ENCODE data around the gene PIH1D1.

Gene PIH1D1

GRCh38 chr19:49427855-49428546 is 23.6 kb downstream of the PIH1D1 start:
- TF ChIP-seq, protein P1, sequence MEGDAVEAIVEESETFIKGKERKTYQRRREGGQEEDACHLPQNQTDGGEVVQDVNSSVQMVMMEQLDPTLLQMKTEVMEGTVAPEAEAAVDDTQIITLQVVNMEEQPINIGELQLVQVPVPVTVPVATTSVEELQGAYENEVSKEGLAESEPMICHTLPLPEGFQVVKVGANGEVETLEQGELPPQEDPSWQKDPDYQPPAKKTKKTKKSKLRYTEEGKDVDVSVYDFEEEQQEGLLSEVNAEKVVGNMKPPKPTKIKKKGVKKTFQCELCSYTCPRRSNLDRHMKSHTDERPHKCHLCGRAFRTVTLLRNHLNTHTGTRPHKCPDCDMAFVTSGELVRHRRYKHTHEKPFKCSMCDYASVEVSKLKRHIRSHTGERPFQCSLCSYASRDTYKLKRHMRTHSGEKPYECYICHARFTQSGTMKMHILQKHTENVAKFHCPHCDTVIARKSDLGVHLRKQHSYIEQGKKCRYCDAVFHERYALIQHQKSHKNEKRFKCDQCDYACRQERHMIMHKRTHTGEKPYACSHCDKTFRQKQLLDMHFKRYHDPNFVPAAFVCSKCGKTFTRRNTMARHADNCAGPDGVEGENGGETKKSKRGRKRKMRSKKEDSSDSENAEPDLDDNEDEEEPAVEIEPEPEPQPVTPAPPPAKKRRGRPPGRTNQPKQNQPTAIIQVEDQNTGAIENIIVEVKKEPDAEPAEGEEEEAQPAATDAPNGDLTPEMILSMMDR (IDR thresholded peaks at IDR 0.05; ENCODE audit: borderline replicate concordance, insufficient read depth, low read depth, low read length): no peak
- H3K4me3 ChIP-seq (ENCODE audit: low read depth, low read length): no peak overlapping the region

DNA sequence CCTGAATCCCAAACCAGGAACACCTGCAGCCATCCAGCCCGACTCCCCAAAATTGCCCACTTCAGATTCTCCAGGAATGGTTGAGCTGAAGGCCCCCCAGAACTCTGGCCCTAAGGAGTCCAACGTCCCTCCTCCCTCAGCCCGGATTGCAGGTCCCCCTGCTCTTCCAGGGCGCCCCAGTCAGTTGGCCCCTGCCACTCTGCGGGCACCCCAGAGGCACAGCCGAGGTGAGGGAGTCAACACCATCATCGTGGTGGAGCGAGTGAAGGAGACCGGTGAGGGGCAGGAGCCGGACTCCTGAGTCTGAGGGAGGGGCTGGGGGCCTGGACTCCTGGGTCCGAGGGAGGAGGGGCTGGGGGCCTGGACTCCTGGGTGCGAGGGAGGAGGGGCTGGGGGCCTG is 24.3 kb downstream of the PIH1D1 start:
- no peak overlapping the region for H3K4me3 ChIP-seq (ENCODE audit: low read depth, low read length)
- TF ChIP-seq, protein P1 (IDR thresholded peaks at IDR 0.05; ENCODE audit: borderline replicate concordance, insufficient read depth, low read depth, low read length): no peak

- TF ChIP-seq, protein P1 (IDR thresholded peaks at IDR 0.05; ENCODE audit: borderline replicate concordance, insufficient read depth, low read depth, low read length): no peak
- H3K4me3 ChIP-seq (ENCODE audit: low read depth, low read length): no peak overlapping the region
Observed at GRCh38 chr19:49425922-49426592, 25.6 kb downstream of the PIH1D1 start.

GRCh38 chr19:49425178-49425577 is 26.4 kb downstream of the PIH1D1 start, which contains the start of gene GFY:
Gene GFY (plus strand): TSS chr19:49425388. CDS start chr19:49426431, 1,043 bp downstream.
- H3K4me3 ChIP-seq (ENCODE audit: low read depth, low read length): no peak within 1 kb of the TSS
- TF ChIP-seq, protein P1 (IDR thresholded peaks at IDR 0.05; ENCODE audit: borderline replicate concordance, insufficient read depth, low read depth, low read length): no peak

DNA sequence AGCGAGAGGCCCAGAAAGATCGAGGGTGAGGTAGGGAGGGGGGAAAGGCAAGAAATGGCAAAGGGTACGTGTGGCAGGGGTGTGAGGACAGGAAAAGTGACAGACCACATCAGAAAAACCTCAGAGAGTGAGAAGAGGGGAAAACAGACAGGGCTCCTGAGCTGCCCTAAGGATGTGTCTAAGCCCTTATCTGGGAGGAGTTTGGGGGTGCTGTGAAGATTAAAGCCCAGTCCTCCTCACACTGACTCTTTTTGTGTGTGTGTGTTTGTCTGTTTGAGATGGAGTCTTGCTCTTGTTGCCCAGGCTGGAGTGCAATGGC is 27.7 kb downstream of the PIH1D1 start:
- TF ChIP-seq, protein P1 (IDR thresholded peaks at IDR 0.05; ENCODE audit: borderline replicate concordance, insufficient read depth, low read depth, low read length): no peak
- H3K4me3 ChIP-seq (ENCODE audit: low read depth, low read length): no peak overlapping the region

DNA sequence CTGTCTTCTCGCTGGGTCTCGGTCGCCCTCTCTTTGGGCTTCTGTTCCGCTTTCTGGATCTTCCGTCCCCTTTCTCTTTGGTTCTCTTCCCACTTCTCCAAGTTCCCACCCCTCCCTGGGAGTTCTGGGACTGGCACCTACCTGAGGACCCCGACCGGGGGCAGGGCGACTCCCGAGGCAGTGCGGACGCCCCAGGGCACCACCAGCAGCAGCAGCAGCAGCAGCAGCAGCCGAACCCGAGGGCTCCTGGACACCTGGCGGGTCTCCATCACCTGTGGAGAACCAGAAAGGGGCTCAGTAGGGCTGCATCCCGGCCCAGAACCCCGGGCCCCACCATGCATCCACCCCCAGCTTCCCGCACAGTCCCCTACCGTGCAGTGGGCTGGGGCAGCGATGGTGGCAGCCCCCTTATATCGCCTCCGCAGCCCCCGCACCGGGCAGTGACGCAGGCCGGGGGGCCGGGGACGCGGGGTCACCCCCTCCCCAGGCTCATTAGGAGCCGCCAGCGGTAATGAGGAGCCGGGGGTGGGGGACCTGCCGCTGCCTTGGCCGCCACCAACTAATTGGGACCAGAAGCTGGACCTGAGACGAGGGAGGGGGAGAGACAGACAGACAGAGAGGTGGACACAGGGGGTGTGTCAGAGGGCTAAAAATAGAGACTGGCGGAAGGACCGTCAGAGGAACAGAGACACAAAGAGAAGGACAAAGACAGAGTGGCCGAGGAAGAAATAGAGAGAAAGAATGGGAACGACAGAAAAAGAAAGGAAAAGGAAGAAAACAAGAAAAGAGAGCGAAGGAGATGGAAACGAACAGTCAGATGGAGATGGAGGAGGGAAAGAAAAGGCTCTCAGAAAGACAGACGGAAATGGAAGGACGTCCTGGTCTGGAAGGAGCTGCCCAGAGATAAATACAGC is 28.3 kb downstream of the PIH1D1 start, which contains the start of gene PTH2:
Gene PTH2, minus strand, starts transcription at position 371 of the 914 bp plus-strand sequence. Its CDS starts 102 bp downstream, at position 269.
- H3K4me3 ChIP-seq (ENCODE audit: low read depth, low read length): no peak within 1 kb of the TSS
- TF ChIP-seq, protein P1 (IDR thresholded peaks at IDR 0.05; ENCODE audit: borderline replicate concordance, insufficient read depth, low read depth, low read length): no peak

Data from GM12875 (cell line).